Measurements from ENCODE around the gene ADAMTS9. TPM values are rescaled to one million over a fixed set of nuclear protein-coding genes. Genes with fewer than 3 reads are reported as not detected.

Gene ADAMTS9
- total RNA-seq, 4 donors from 2014 or later: 4.8 to 49.8 (median 13.4) TPM

- Histone ChIP-seq H3K36me3 (peaks cover 0 to 49% of the 10 kb centered on the region in 2 donors), H3K4me1 (no peaks in the 10 kb centered on the region), H3K9me3 (no peaks in the 10 kb centered on the region), H3K4me3 (no peak overlapping the region), H3K27me3 (no peaks in the 10 kb centered on the region), H3K27ac (no peak overlapping the region)
- no peak for DNase-seq
- TF ChIP-seq POLR2A (IDR thresholded peaks at IDR 0.05) (no peak), CTCF (IDR thresholded peaks at IDR 0.05 in 4 of 5, conservative IDR thresholded peaks at IDR 0.05 in 1 of 5) (no peak)
- ATAC-seq: no peak
- in situ Hi-C loops (cut with MboI; ENCODE audit: low sequenced_read_pairs in 4 of 4) (no loop called here), intact Hi-C loops (cut with DNase I; ENCODE audit: low total_unique reads) (no loop called here)
These were observed 42.6 kb downstream of the ADAMTS9 start for GRCh38 chr3:64645243-64645642.

- no peak overlapping the region for H3K27ac ChIP-seq
- H3K4me1 ChIP-seq: no peaks in the 10 kb centered on the region
- in situ Hi-C loops (cut with MboI; ENCODE audit: low sequenced_read_pairs in 4 of 4) (no loop called here), intact Hi-C loops (cut with DNase I; ENCODE audit: low total_unique reads) (no loop called here)
- H3K36me3 ChIP-seq: peaks cover 0 to 45% of the 10 kb centered on the region in 2 donors
- H3K4me3 ChIP-seq: no peak overlapping the region
- ATAC-seq (no peak), DNase-seq (no peak)
- no peak for TF ChIP-seq CTCF (IDR thresholded peaks at IDR 0.05 in 4 of 5, conservative IDR thresholded peaks at IDR 0.05 in 1 of 5)
- no peak for TF ChIP-seq POLR2A (IDR thresholded peaks at IDR 0.05)
- H3K27me3 ChIP-seq: no peaks in the 10 kb centered on the region
- H3K9me3 ChIP-seq: no peaks in the 10 kb centered on the region
These were observed 43.3 kb downstream of the ADAMTS9 start for GRCh38 chr3:64644483-64644882.

GRCh38 chr3:64642327-64643151 is 45.3 kb downstream of the ADAMTS9 start:
- TF ChIP-seq POLR2A (IDR thresholded peaks at IDR 0.05) (no peak), CTCF (IDR thresholded peaks at IDR 0.05 in 4 of 5, conservative IDR thresholded peaks at IDR 0.05 in 1 of 5) (no peak)
- DNase-seq (no peak), ATAC-seq (no peak)
- peaks cover 0 to 36% of the 10 kb centered on the region in 2 donors for H3K36me3 ChIP-seq
- intact Hi-C loops (cut with DNase I; ENCODE audit: low total_unique reads) (no loop called here), in situ Hi-C loops (cut with MboI; ENCODE audit: low sequenced_read_pairs in 4 of 4) (no loop called here)
- no peak overlapping the region for H3K4me3 ChIP-seq
- H3K4me1 ChIP-seq: no peaks in the 10 kb centered on the region
- peak overlapping the region in 1 of 4 donors; percentile 35 for H3K27ac ChIP-seq
- no peaks in the 10 kb centered on the region for H3K9me3 ChIP-seq
- no peaks in the 10 kb centered on the region for H3K27me3 ChIP-seq

- ATAC-seq: no peak
These were observed 48.8 kb downstream of the ADAMTS9 start for GRCh38 chr3:64638981-64639481.

More at GRCh38 chr3:64638981-64639481, 48.8 kb downstream of the ADAMTS9 start:
- intact Hi-C loops (cut with DNase I; ENCODE audit: low total_unique reads): no loop called here
- no peaks in the 10 kb centered on the region for H3K27me3 ChIP-seq
- peaks cover 0 to 8% of the 10 kb centered on the region in 2 donors for H3K36me3 ChIP-seq
- H3K27ac ChIP-seq: peak overlapping the region in 3 of 4 donors; percentile 11 to 36 (median 16)
- in situ Hi-C loops (cut with MboI; ENCODE audit: low sequenced_read_pairs in 4 of 4): no loop called here
- TF ChIP-seq CTCF (IDR thresholded peaks at IDR 0.05 in 4 of 5, conservative IDR thresholded peaks at IDR 0.05 in 1 of 5): no peak
- no peak for TF ChIP-seq POLR2A (IDR thresholded peaks at IDR 0.05)
- H3K4me1 ChIP-seq: no peaks in the 10 kb centered on the region
- no peak for DNase-seq
- no peaks in the 10 kb centered on the region for H3K9me3 ChIP-seq
- no peak overlapping the region for H3K4me3 ChIP-seq
